OCI-LY3 (cell line): Measurements from ENCODE around the gene ZMYM3.

Source experiments
- CTCF ChIP-seq: fragments of 200-600, 300-600 bp; sonication (generic); IDR thresholded peaks from 2 replicates; pipeline ENCODE4 v1.5.1; 2014; ENCODE audit warnings: antibody characterized with exemption, low read length, low read depth
- EZH2phosphoT487 ChIP-seq: fragments of 200-600 bp; shearing (Covaris generic); IDR thresholded peaks from 2 replicates; pipeline ENCODE4 v1.6.1; 2018; ENCODE audit warnings: antibody characterized with exemption, mixed run types, low read depth

DNA sequence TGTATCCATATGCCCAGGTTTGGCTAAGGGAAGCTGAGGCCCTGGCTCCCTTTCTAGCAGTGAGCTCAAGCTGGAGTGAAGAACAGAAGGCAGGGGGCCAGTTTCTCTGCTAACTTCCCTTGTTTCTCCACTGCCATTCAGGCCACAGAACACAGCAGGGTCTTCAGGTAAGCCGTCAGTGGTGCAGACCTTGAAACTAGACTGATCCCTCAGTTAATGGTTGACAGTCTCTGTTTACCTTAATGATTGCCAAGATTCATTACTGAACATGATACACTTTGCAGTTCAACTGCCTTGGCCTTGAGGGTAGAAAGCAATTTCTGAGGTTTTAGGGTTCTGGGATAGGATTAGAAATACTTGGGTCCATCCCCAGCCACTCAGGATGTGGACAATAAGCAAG, 39.8 kb downstream of the ZMYM3 start:
- no peak for TF ChIP-seq CTCF
- TF ChIP-seq EZH2phosphoT487 = no peak
